Stimulated activated naive B cell treated with anti-CD40 and anti-IgM and Interleukin-4, amounts not matched to agents 10 μg/mL and 1 μg/mL and 100 μg/mL, for 72 hours (primary cell): ENCODE measurements around the gene PRXL2B.

Experiments
- ATAC-seq, 2 donors: fragments of 150-1000 bp; cut with Tn5 transposase; replicated peaks; 2 replicates each; pipeline ENCODE4 v1.10.0; 2021; ENCODE audit warnings: moderate library complexity in 1 of 2
- DNase-seq: peaks from one replicate; pipeline ENCODE4 v3.0.0; 2021
- H3K27ac Mint-ChIP-seq: one replicate; pipeline ENCODE4 v1.8.0; 2022; ENCODE audit warnings: mild to moderate bottlenecking, mixed read lengths
- H3K27me3 Mint-ChIP-seq, 2 donors: one replicate each; pipeline ENCODE4 v1.8.0; 2022; ENCODE audit warnings: mixed read lengths in 2 of 2
- H3K36me3 Mint-ChIP-seq, 2 donors: one replicate each; pipeline ENCODE4 v1.8.0; 2022; ENCODE audit warnings: mixed read lengths in 2 of 2, mild to moderate bottlenecking in 1 of 2
- H3K4me1 Mint-ChIP-seq, 2 donors: one replicate each; pipeline ENCODE4 v1.8.0; 2022; ENCODE audit warnings: mixed read lengths in 2 of 2, mild to moderate bottlenecking in 1 of 2
- H3K4me3 Mint-ChIP-seq, 2 donors: one replicate each; pipeline ENCODE4 v1.8.0; 2022; ENCODE audit warnings: mild to moderate bottlenecking in 2 of 2, mixed read lengths in 2 of 2, moderate library complexity in 1 of 2
- H3K9me3 Mint-ChIP-seq, 2 donors: one replicate each; pipeline ENCODE4 v1.8.0; 2022; ENCODE audit warnings: mixed read lengths in 2 of 2, mild to moderate bottlenecking in 1 of 2

Gene PRXL2B

GRCh38 chr1:2602311-2602835 is 15.8 kb downstream of the PRXL2B start:
- peaks cover 0 to 4% of the 10 kb centered on the region in 2 donors for H3K36me3 Mint-ChIP-seq
- H3K4me3 Mint-ChIP-seq = no peak overlapping the region
- H3K9me3 Mint-ChIP-seq = peaks cover 5% of the 10 kb centered on the region in 2 donors
- DNase-seq (no peak), ATAC-seq (no peak)
- H3K4me1 Mint-ChIP-seq = peaks cover 0 to under 1% of the 10 kb centered on the region in 2 donors
- no peak overlapping the region for H3K27ac Mint-ChIP-seq
- peaks cover 18 to 22% of the 10 kb centered on the region in 2 donors for H3K27me3 Mint-ChIP-seq

- DNase-seq (no peak), ATAC-seq (no peak)
- Mint-ChIP-seq H3K27ac (peak overlapping the region; percentile 16), H3K4me3 (no peak overlapping the region), H3K9me3 (peaks cover 5% of the 10 kb centered on the region in 2 donors), H3K27me3 (peaks cover 11 to 15% of the 10 kb centered on the region in 2 donors), H3K4me1 (no peaks in the 10 kb centered on the region), H3K36me3 (peaks cover 0 to 4% of the 10 kb centered on the region in 2 donors)
Observed at GRCh38 chr1:2602866-2603520, 16.4 kb downstream of the PRXL2B start.

- Mint-ChIP-seq H3K27me3 (peaks cover 11 to 14% of the 10 kb centered on the region in 2 donors), H3K4me1 (no peaks in the 10 kb centered on the region), H3K27ac (no peak overlapping the region), H3K9me3 (peaks cover 2 to 3% of the 10 kb centered on the region in 2 donors), H3K4me3 (no peak overlapping the region), H3K36me3 (peaks cover 0 to 1% of the 10 kb centered on the region in 2 donors)
- ATAC-seq = no peak
- no peak for DNase-seq
Observed at GRCh38 chr1:2603521-2604155, 17.1 kb downstream of the PRXL2B start.

- Mint-ChIP-seq H3K4me3 (no peak overlapping the region), H3K4me1 (no peaks in the 10 kb centered on the region), H3K27ac (no peak overlapping the region), H3K27me3 (peaks cover 11 to 14% of the 10 kb centered on the region in 2 donors), H3K9me3 (peaks cover 0 to 1% of the 10 kb centered on the region in 2 donors), H3K36me3 (no peaks in the 10 kb centered on the region)
- DNase-seq = no peak
- ATAC-seq = no peak
Observed at GRCh38 chr1:2604156-2604843, 17.7 kb downstream of the PRXL2B start.

GRCh38 chr1:2604844-2605508 is 18.4 kb downstream of the PRXL2B start:
- peaks cover 11 to 14% of the 10 kb centered on the region in 2 donors for H3K27me3 Mint-ChIP-seq

GRCh38 chr1:2605509-2606395 is 19.2 kb downstream of the PRXL2B start:
- no peaks in the 10 kb centered on the region for H3K4me1 Mint-ChIP-seq
- ATAC-seq (no peak), DNase-seq (no peak)
- no peaks in the 10 kb centered on the region for H3K36me3 Mint-ChIP-seq
- no peak overlapping the region for H3K27ac Mint-ChIP-seq
- H3K27me3 Mint-ChIP-seq = peaks cover 11 to 14% of the 10 kb centered on the region in 2 donors
- peaks cover 0 to 1% of the 10 kb centered on the region in 2 donors for H3K9me3 Mint-ChIP-seq
- no peak overlapping the region for H3K4me3 Mint-ChIP-seq

More at GRCh38 chr1:2604844-2605508, 18.4 kb downstream of the PRXL2B start:
- Mint-ChIP-seq H3K4me1 (no peaks in the 10 kb centered on the region), H3K9me3 (peaks cover 0 to 1% of the 10 kb centered on the region in 2 donors), H3K27ac (no peak overlapping the region), H3K36me3 (no peaks in the 10 kb centered on the region), H3K4me3 (no peak overlapping the region)
- DNase-seq = no peak
- no peak for ATAC-seq

- DNase-seq (no peak), ATAC-seq (no peak)
- Mint-ChIP-seq H3K27ac (no peak overlapping the region), H3K4me3 (no peak overlapping the region), H3K27me3 (peaks cover 12 to 13% of the 10 kb centered on the region in 2 donors), H3K9me3 (peaks cover 0 to 1% of the 10 kb centered on the region in 2 donors), H3K4me1 (no peaks in the 10 kb centered on the region), H3K36me3 (no peaks in the 10 kb centered on the region)
Observed at GRCh38 chr1:2606396-2606880, 19.9 kb downstream of the PRXL2B start.

- no peak for ATAC-seq
- Mint-ChIP-seq H3K27me3 (peaks cover 11 to 17% of the 10 kb centered on the region in 2 donors), H3K4me3 (no peak overlapping the region), H3K9me3 (peaks cover 0 to 1% of the 10 kb centered on the region in 2 donors), H3K36me3 (no peaks in the 10 kb centered on the region), H3K4me1 (no peaks in the 10 kb centered on the region), H3K27ac (no peak overlapping the region)
- no peak for DNase-seq
Observed at GRCh38 chr1:2606881-2607621, 20.5 kb downstream of the PRXL2B start.

GRCh38 chr1:2607641-2608091 is 21.1 kb downstream of the PRXL2B start:
- DNase-seq (no peak), ATAC-seq (no peak)
- Mint-ChIP-seq H3K4me1 (no peaks in the 10 kb centered on the region), H3K9me3 (peaks cover 0 to 1% of the 10 kb centered on the region in 2 donors), H3K27ac (no peak overlapping the region), H3K27me3 (peaks cover 12 to 17% of the 10 kb centered on the region in 2 donors), H3K36me3 (no peaks in the 10 kb centered on the region), H3K4me3 (no peak overlapping the region)

- DNase-seq = no peak
- peaks cover 0 to 8% of the 10 kb centered on the region in 2 donors for H3K36me3 Mint-ChIP-seq
- H3K9me3 Mint-ChIP-seq = peaks cover 3 to 14% of the 10 kb centered on the region in 2 donors
- H3K27me3 Mint-ChIP-seq = peaks cover 21 to 26% of the 10 kb centered on the region in 2 donors
- no peaks in the 10 kb centered on the region for H3K4me1 Mint-ChIP-seq
- H3K27ac Mint-ChIP-seq = no peak overlapping the region
- no peak for ATAC-seq
- H3K4me3 Mint-ChIP-seq = no peak overlapping the region
Observed at GRCh38 chr1:2609319-2610035, 22.9 kb downstream of the PRXL2B start.

- H3K27ac Mint-ChIP-seq = no peak overlapping the region
- peaks cover 21 to 25% of the 10 kb centered on the region in 2 donors for H3K27me3 Mint-ChIP-seq
Observed at GRCh38 chr1:2610036-2610959, 23.7 kb downstream of the PRXL2B start.

More at GRCh38 chr1:2610036-2610959, 23.7 kb downstream of the PRXL2B start:
- Mint-ChIP-seq H3K4me1 (no peaks in the 10 kb centered on the region), H3K36me3 (peaks cover 0 to 11% of the 10 kb centered on the region in 2 donors), H3K9me3 (peaks cover 5 to 16% of the 10 kb centered on the region in 2 donors), H3K4me3 (no peak overlapping the region)
- DNase-seq (no peak), ATAC-seq (no peak)
